Activated naive CD8-positive, alpha-beta T cell treated with anti-CD3 and anti-CD28 coated beads, Interleukin-2, amount 50 U/mL, for 16 hours (primary cell): ENCODE measurements around the gene SPHK1.

Source experiments
- DNase-seq: peaks from one replicate; pipeline ENCODE4 v3.0.0-alpha.2; 2020; ENCODE audit warnings: low read depth, low spot score

The SPHK1 gene

GRCh38 chr17:76363107-76363842 is 21.1 kb upstream of the SPHK1 start:
- DNase-seq = no peak

- DNase-seq = no peak
Measured at GRCh38 chr17:76365256-76365903, 19.0 kb upstream of the SPHK1 start.

- DNase-seq = no peak
Measured at GRCh38 chr17:76366247-76366646, 18.2 kb upstream of the SPHK1 start.

GRCh38 chr17:76367642-76368041 is 16.8 kb upstream of the SPHK1 start:
- DNase-seq = no peak

GRCh38 chr17:76368545-76368944 is 15.9 kb upstream of the SPHK1 start:
- DNase-seq = no peak

GRCh38 chr17:76369379-76369778 is 15.0 kb upstream of the SPHK1 start:
- DNase-seq = no peak

- DNase-seq = no peak
Measured at GRCh38 chr17:76369804-76370203, 14.6 kb upstream of the SPHK1 start.

- no peak for DNase-seq
Measured at GRCh38 chr17:76370261-76370993, 14.0 kb upstream of the SPHK1 start.

- DNase-seq = no peak
Measured at GRCh38 chr17:76371656-76372628, 12.5 kb upstream of the SPHK1 start.

- no peak for DNase-seq
Measured at GRCh38 chr17:76376318-76377133, 7.9 kb upstream of the SPHK1 start.

- no peak for DNase-seq
Measured at GRCh38 chr17:76378548-76379274, 5.7 kb upstream of the SPHK1 start.

- DNase-seq = no peak
Measured at GRCh38 chr17:76379275-76379641, 5.2 kb upstream of the SPHK1 start.

GRCh38 chr17:76379646-76380376 is 4.6 kb upstream of the SPHK1 start:
- no peak for DNase-seq

GRCh38 chr17:76381633-76382350 is 2.6 kb upstream of the SPHK1 start:
- no peak for DNase-seq

- DNase-seq = no peak
Measured at GRCh38 chr17:76382351-76382802, 2.0 kb upstream of the SPHK1 start.

GRCh38 chr17:76382803-76383545 is 1.4 kb upstream of the SPHK1 start:
- DNase-seq = peak; percentile 20

GRCh38 chr17:76383546-76384221 is 725 bp upstream of the SPHK1 start:
- DNase-seq = no peak
